BJ (cell line): Measurements from ENCODE around the gene NOX5. TPM values are rescaled to one million over a fixed set of nuclear protein-coding genes. Genes with fewer than 3 reads are reported as not detected.

Experiments used
- CTCF ChIA-PET: fragments of 350-600 bp; formaldehyde crosslinking; extraction: SDS; loops from one replicate; lab custom pipeline; 2021; ENCODE audit warnings: antibody characterized with exemption, inconsistent platforms; lab: Yijun Ruan, JAX
- POLR2A ChIA-PET: fragments of 300-600 bp; sonication (Branson Sonifier 250); formaldehyde crosslinking; extraction: SDS; loops from one replicate; lab custom pipeline; 2021; ENCODE audit warnings: antibody characterized with exemption; lab: Charles Lee
- DNase-seq: peaks from one replicate; pipeline ENCODE4 v3.0.0-alpha.2; 2011; ENCODE audit warnings: low read depth
- H3K27me3 ChIP-seq: 2 replicates; pipeline ENCODE4 v1.6.0; 2011; ENCODE audit warnings: low read length; ENCODE audit not compliant: control insufficient read depth, insufficient read depth
- H3K36me3 ChIP-seq: 2 replicates; pipeline ENCODE4 v1.5.1; 2011; ENCODE audit warnings: low read length; ENCODE audit not compliant: control insufficient read depth, insufficient read depth
- H3K4me3 ChIP-seq: 2 replicates; pipeline ENCODE4 v1.5.1; 2011; ENCODE audit warnings: low read depth, mild to moderate bottlenecking, control low read depth, low read length
- polyA plus RNA-seq: library from polyadenylated mRNA; depleted of rRNA; stranded (reverse); fragments of >200 nt; gene quantifications from 2 replicates; pipeline ENCODE4 v1.2.3, GENCODE V29; 2011
- TF ChIP-seq, protein P1 (sequence below): IDR thresholded peaks from 2 replicates; pipeline ENCODE4 v1.5.1; 2011; ENCODE audit warnings: low read depth, mild to moderate bottlenecking, control low read depth, inconsistent platforms, low read length, moderate library complexity; ENCODE audit not compliant: insufficient read depth

NOX5 gene
- polyA plus RNA-seq, 1 experiment = 0.86 TPM

DNA sequence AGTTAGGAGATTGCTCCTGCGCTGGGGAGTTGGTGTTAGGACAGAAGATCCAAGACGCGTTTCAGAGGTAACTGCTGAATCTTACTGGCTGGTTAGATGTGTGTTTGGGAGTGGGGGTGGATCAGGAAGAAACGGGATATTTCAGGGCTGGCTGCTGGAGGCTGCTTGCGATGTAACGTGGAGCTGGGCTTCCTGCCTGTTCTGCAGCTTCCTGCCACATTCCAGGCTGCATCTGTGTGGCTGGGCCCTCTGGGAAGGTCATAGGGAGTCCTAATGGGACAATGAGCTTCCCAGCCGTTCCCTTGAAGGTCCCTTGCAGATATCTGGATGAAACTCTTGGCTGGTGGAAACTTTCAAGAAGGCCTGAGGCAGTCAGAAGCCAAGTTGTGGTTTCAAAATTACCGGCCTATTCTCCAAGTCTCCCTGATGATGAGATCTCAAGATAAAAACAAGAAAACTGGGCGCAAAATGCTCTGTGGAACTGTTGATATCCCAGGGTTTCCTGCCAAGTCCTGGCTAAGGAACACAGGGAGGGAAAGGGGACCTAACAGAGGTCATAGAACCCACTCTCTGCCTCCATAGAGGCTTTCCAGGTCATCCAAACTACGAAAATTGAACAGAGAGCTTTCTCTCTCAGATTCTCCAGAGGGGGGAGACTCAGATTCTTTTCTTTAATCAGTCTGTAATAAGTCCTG is 67.0 kb downstream of the NOX5 start:
- ChIA-PET POLR2A (no interaction called here), CTCF (interaction anchor here (1.2 kb wide), 1 partner anchor 22 kb away, joined by 3 read pairs; no protein-coding TSS in a partner anchor)
- no peak for DNase-seq
- Histone ChIP-seq H3K4me3 (no peak overlapping the region), H3K36me3 (no peaks in the 10 kb centered on the region), H3K27me3 (peaks cover 9% of the 10 kb centered on the region)
- TF ChIP-seq, protein P1, sequence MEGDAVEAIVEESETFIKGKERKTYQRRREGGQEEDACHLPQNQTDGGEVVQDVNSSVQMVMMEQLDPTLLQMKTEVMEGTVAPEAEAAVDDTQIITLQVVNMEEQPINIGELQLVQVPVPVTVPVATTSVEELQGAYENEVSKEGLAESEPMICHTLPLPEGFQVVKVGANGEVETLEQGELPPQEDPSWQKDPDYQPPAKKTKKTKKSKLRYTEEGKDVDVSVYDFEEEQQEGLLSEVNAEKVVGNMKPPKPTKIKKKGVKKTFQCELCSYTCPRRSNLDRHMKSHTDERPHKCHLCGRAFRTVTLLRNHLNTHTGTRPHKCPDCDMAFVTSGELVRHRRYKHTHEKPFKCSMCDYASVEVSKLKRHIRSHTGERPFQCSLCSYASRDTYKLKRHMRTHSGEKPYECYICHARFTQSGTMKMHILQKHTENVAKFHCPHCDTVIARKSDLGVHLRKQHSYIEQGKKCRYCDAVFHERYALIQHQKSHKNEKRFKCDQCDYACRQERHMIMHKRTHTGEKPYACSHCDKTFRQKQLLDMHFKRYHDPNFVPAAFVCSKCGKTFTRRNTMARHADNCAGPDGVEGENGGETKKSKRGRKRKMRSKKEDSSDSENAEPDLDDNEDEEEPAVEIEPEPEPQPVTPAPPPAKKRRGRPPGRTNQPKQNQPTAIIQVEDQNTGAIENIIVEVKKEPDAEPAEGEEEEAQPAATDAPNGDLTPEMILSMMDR = no peak

DNA sequence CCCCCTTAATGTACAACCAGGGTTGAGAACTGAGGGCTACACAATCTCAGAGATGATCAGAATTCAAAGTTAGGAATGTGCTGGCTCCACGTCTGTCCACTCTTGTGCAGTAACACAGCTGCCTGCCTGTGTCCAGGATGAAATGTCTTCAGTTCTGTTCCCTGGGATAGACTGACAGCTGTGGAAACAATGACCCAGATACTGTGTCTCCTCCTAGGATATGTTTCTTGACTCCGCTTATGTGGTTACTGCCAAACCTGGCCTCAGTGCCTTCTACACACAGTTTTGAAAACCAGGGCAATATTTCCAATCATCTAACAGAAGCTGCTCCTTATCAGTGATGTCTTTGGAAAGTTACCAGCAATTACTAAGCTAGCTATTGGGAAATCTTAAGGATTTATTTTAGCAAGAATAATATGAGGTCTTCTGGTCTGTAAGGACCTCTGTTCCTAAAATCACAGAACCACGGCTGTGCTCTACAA is 67.6 kb downstream of the NOX5 start:
- peaks cover 12% of the 10 kb centered on the region for H3K27me3 ChIP-seq
- POLR2A ChIA-PET = no interaction called here
- H3K4me3 ChIP-seq = no peak overlapping the region
- H3K36me3 ChIP-seq = no peaks in the 10 kb centered on the region
- TF ChIP-seq, protein P1 = no peak
- DNase-seq = no peak
- CTCF ChIA-PET = no interaction called here

DNA sequence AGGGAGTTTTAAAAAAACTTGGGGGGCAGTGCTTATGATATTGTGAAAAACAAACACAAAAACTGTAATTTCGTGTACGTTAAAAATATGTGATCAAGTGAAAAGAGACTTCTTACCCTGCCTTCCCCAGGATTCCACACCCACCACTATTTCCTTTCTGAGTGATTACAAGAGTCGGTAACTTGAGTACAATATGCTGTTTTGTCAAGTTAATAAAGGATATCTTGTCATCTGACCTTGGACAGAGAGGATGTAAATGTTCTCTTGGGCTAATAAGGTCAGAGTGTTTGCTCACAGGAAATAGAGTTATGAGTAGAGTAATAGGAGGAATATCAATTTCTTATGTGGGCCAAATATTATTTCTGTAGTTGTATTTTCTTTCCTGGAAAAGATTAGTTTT is 68.1 kb downstream of the NOX5 start:
- Histone ChIP-seq H3K27me3 (peaks cover 13% of the 10 kb centered on the region), H3K4me3 (no peak overlapping the region), H3K36me3 (no peaks in the 10 kb centered on the region)
- ChIA-PET CTCF (no interaction called here), POLR2A (no interaction called here)
- DNase-seq = no peak
- TF ChIP-seq, protein P1 = no peak

DNA sequence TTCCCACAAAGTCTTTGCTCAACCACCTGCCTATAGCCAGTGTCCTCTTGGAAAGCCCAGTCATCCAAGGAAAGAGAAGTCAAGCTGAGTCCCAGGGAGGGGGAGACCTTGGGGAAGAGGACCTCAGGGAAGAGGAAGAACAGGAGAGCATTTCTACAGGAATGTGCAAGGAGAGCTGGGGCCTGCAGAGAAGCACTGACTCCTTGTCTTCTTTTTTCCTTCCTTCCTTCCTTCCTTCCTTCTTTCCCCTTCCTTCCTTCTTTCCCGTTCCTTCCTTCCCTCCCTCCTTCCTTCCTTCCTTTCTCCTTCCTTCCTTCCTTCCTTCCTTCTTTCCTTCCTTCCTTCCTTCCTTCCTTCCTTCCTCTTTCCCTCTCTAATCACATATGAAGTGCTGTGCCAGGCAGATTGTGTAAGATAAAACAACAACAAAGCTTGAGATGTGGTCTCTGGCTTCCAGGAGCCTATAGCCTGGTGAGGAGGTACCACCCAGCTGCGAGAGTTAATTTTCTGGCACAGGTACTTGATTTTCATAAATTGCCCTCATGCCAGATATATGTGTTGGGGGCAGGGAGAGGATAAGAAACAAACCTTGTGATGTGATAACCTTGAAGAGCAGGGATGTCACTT is 70.0 kb downstream of the NOX5 start:
- Histone ChIP-seq H3K4me3 (no peak overlapping the region), H3K36me3 (no peaks in the 10 kb centered on the region), H3K27me3 (peaks cover 19% of the 10 kb centered on the region)
- DNase-seq = no peak
- POLR2A ChIA-PET = no interaction called here
- TF ChIP-seq, protein P1 = no peak
- CTCF ChIA-PET = interaction anchor here (0.7 kb wide), 1 partner anchor 24 kb away, joined by 3 read pairs; no protein-coding TSS in a partner anchor

DNA sequence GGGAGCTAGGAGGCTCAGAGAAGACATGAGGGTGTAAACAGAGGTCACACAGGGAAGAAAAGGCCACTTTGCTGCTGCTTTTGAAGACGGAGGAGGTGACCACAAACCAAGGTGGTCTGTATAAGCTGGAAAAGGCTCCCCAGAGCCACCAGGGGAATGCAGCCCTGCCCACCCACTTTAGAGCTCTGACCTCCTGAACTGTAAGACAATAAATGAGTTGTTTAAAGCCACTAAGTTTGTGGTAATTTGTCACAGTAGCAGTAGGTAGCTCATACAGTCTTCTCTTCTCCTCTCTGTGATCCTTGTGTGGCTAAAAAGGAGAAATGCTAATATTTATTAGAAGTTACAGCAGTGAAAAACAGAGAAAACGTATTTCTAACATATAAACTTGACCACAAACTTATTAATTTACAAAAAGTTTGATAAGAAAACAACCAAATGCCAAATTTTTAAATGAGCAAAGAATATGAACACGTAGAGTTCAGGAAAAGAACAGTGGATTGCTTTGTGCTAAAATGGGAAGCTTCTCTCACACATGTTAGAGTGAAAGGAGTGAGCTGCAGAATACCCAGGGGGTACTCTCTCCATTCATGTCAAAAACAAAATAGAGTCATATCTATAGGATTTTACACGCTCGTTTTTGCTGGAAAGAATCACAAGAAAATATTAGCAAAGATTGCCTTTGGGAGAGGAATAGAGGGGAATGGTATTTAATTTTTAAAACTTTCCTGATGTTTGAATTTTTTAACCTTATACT is 71.0 kb downstream of the NOX5 start:
- Histone ChIP-seq H3K4me3 (no peak overlapping the region), H3K27me3 (peaks cover 19% of the 10 kb centered on the region), H3K36me3 (no peaks in the 10 kb centered on the region)
- CTCF ChIA-PET = interaction anchor here (0.7 kb wide), 1 partner anchor 23 kb away, joined by 3 read pairs; no protein-coding TSS in a partner anchor
- POLR2A ChIA-PET = no interaction called here
- TF ChIP-seq, protein P1 = no peak
- no peak for DNase-seq
